KMS-11 (cell line): ENCODE data around the gene SYT9.

ENCODE experiments used
- H2AFZ ChIP-seq: fragments of 200-600 bp; sonication (generic); 2 replicates; pipeline ENCODE4 v1.6.1; 2016; ENCODE audit warnings: antibody characterized with exemption, mixed run types, low read depth
- H3K27ac ChIP-seq: fragments of 200-600 bp; sonication (generic); 2 replicates; pipeline ENCODE4 v1.6.1; 2016; ENCODE audit warnings: mild to moderate bottlenecking, mixed run types
- H3K27me3 ChIP-seq: fragments of 200-600 bp; sonication (generic); 2 replicates; pipeline ENCODE4 v1.6.1; 2017; ENCODE audit warnings: mild to moderate bottlenecking, low read depth, mixed run types, moderate library complexity; ENCODE audit not compliant: insufficient read depth
- H3K36me3 ChIP-seq: fragments of 200-600 bp; sonication (generic); 2 replicates; pipeline ENCODE4 v1.6.1; 2017; ENCODE audit warnings: mild to moderate bottlenecking, mixed run types; ENCODE audit not compliant: insufficient read depth
- H3K4me1 ChIP-seq: fragments of 200-600 bp; sonication (generic); 2 replicates; pipeline ENCODE4 v1.6.1; 2016; ENCODE audit warnings: mild to moderate bottlenecking, low read depth, mixed run types; ENCODE audit not compliant: poor library complexity, severe bottlenecking
- H3K4me2 ChIP-seq: fragments of 200-600 bp; sonication (generic); 2 replicates; pipeline ENCODE4 v1.7.0; 2016; ENCODE audit warnings: mild to moderate bottlenecking, mixed run types
- H3K4me3 ChIP-seq: fragments of 200-600 bp; sonication (generic); IDR thresholded peaks from 2 replicates; pipeline ENCODE4 v1.6.1; 2017; ENCODE audit warnings: low read depth, low read length, mixed read lengths; ENCODE audit not compliant: insufficient read depth
- H3K79me2 ChIP-seq: fragments of 200-600 bp; sonication (generic); 2 replicates; pipeline ENCODE4 v1.6.1; 2016; ENCODE audit warnings: low read depth, mixed run types; ENCODE audit not compliant: insufficient read depth
- H3K9ac ChIP-seq: fragments of 200-600 bp; sonication (generic); 2 replicates; pipeline ENCODE4 v1.6.1; 2016; ENCODE audit warnings: mild to moderate bottlenecking, mixed run types
- H4K20me1 ChIP-seq: fragments of 200-600 bp; sonication (generic); 2 replicates; pipeline ENCODE4 v1.6.1; 2016; ENCODE audit warnings: mild to moderate bottlenecking, mixed run types; ENCODE audit not compliant: insufficient read depth
- CTCF ChIP-seq: fragments of 200-600 bp; sonication (generic); conservative IDR thresholded peaks from 2 replicates; pipeline ENCODE4 v1.6.1; 2017; ENCODE audit warnings: low read depth, mild to moderate bottlenecking, antibody characterized with exemption, low read length, moderate library complexity, mixed read lengths

SYT9 gene

GRCh38 chr11:7473717-7474116 is 222.0 kb downstream of the SYT9 start:
- Histone ChIP-seq H3K36me3 (no peaks in the 10 kb centered on the region), H3K27ac (no peak overlapping the region), H3K4me3 (no peak overlapping the region), H3K9ac (no peak overlapping the region), H3K27me3 (no peaks in the 10 kb centered on the region), H3K4me2 (no peak overlapping the region), H3K79me2 (no peaks in the 10 kb centered on the region), H3K4me1 (no peaks in the 10 kb centered on the region), H4K20me1 (no peaks in the 10 kb centered on the region), H2AFZ (no peak overlapping the region)
- TF ChIP-seq CTCF: no peak

DNA sequence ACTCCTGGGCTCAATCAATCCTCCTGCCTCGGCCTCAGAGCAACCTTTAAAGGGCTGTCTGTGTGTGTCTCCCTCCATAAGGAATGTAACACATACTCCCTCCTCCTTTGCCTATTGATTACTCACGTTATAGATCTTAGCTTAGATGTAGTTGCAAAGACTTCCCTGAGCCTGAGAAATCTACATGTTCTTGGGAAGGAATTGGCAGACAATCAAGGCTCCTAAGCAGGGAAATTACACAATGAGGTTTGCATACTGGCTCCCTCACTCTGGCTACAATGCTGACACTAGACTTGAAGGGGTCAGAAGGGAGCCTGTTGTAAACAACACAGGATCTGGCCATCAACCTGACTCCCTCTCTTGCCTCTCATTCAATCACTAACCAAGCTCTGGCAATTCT is 228.4 kb downstream of the SYT9 start:
- Histone ChIP-seq H3K4me2 (no peak overlapping the region), H3K36me3 (no peaks in the 10 kb centered on the region), H3K27ac (no peak overlapping the region), H3K4me1 (no peaks in the 10 kb centered on the region), H3K27me3 (no peaks in the 10 kb centered on the region), H3K79me2 (no peaks in the 10 kb centered on the region), H4K20me1 (no peaks in the 10 kb centered on the region), H2AFZ (no peak overlapping the region), H3K9ac (no peak overlapping the region), H3K4me3 (no peak overlapping the region)
- no peak for TF ChIP-seq CTCF

DNA sequence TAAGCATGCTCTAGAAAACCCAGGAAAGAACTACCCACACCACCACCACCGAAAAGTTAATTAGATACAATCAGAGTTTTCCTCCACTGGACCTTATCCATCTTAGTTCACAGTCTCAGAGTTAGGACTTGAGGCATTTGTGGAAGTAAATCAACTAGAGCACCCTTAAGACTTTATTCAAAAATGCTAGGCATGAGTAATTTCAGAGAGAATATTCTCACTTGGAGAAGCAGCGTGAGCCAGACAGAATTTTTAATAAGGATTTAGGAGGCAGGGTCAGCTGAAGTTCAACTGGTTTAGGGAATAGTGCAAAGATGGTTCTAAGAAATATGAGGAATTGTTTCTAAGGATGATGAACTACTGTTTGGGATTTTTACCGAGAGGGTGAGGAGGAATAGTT is 232.4 kb downstream of the SYT9 start:
- Histone ChIP-seq H3K36me3 (no peaks in the 10 kb centered on the region), H3K4me1 (no peaks in the 10 kb centered on the region), H4K20me1 (no peaks in the 10 kb centered on the region), H3K9ac (no peak overlapping the region), H3K4me3 (no peak overlapping the region), H2AFZ (no peak overlapping the region), H3K27ac (no peak overlapping the region), H3K4me2 (no peak overlapping the region), H3K79me2 (no peaks in the 10 kb centered on the region), H3K27me3 (no peaks in the 10 kb centered on the region)
- no peak for TF ChIP-seq CTCF

- Histone ChIP-seq H2AFZ (no peak overlapping the region), H3K4me3 (no peak overlapping the region), H3K27me3 (no peaks in the 10 kb centered on the region), H3K4me1 (no peaks in the 10 kb centered on the region), H4K20me1 (no peaks in the 10 kb centered on the region), H3K36me3 (no peaks in the 10 kb centered on the region), H3K9ac (no peak overlapping the region), H3K79me2 (no peaks in the 10 kb centered on the region), H3K27ac (no peak overlapping the region), H3K4me2 (no peak overlapping the region)
- no peak for TF ChIP-seq CTCF
Measured at GRCh38 chr11:7484645-7485044, 232.9 kb downstream of the SYT9 start.
